PC-9 (cell line): ENCODE results near the gene GABRB2.

Experiments
- EZH2 ChIP-seq: fragments of 200-600 bp; sonication (generic); IDR thresholded peaks from 2 replicates; pipeline ENCODE4 v1.8.0; 2017; ENCODE audit warnings: antibody characterized with exemption, low read depth
- TF ChIP-seq, protein P1 (sequence below): fragments of 200-600 bp; sonication (generic); conservative IDR thresholded peaks from 2 replicates; pipeline ENCODE4 v1.6.1; 2017; ENCODE audit warnings: mixed run types, antibody characterized with exemption, mild to moderate bottlenecking, moderate library complexity

DNA sequence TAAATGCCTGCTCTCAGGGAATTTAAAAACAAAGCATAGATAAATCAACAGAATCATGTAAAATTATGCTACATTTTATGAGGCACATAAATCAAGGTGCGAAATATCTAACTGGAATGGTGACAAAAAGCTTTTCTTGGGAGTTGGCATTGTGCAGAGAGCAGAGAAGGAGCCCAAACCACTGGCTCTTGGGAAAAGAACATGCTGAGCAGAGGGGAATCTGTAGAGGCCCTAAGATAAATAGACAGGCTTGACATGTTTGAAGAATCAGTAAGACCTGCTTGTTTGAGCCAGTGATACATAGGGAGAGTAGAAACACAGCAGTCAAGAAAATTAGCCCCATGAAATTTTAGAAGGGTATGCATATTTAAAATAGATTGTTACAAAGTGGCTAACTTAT, 85.8 kb downstream of the GABRB2 start:
- TF ChIP-seq, protein P1, sequence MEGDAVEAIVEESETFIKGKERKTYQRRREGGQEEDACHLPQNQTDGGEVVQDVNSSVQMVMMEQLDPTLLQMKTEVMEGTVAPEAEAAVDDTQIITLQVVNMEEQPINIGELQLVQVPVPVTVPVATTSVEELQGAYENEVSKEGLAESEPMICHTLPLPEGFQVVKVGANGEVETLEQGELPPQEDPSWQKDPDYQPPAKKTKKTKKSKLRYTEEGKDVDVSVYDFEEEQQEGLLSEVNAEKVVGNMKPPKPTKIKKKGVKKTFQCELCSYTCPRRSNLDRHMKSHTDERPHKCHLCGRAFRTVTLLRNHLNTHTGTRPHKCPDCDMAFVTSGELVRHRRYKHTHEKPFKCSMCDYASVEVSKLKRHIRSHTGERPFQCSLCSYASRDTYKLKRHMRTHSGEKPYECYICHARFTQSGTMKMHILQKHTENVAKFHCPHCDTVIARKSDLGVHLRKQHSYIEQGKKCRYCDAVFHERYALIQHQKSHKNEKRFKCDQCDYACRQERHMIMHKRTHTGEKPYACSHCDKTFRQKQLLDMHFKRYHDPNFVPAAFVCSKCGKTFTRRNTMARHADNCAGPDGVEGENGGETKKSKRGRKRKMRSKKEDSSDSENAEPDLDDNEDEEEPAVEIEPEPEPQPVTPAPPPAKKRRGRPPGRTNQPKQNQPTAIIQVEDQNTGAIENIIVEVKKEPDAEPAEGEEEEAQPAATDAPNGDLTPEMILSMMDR, result no peak
- no peak for TF ChIP-seq EZH2
